IPS-20b (cell line): ENCODE measurements around the gene CDC42.

Source experiments
- H3K27ac ChIP-seq: one replicate; pipeline ENCODE4 v1.5.1; 2013; ENCODE audit warnings: low read length
- H3K27me3 ChIP-seq: 2 replicates; pipeline ENCODE4 v1.6.1; 2013; ENCODE audit warnings: mild to moderate bottlenecking, low read length, inconsistent platforms; ENCODE audit not compliant: insufficient read depth
- H3K36me3 ChIP-seq: 2 replicates; pipeline ENCODE4 v1.6.1; 2013; ENCODE audit warnings: low read depth, mild to moderate bottlenecking, inconsistent platforms, low read length, moderate library complexity; ENCODE audit not compliant: insufficient read depth
- H3K4me1 ChIP-seq: 2 replicates; pipeline ENCODE4 v1.6.1; 2013; ENCODE audit warnings: mild to moderate bottlenecking, control low read depth, inconsistent platforms, low read length, moderate library complexity; ENCODE audit not compliant: insufficient read depth
- H3K4me3 ChIP-seq: 2 replicates; pipeline ENCODE4 v1.5.1; 2013; ENCODE audit warnings: mild to moderate bottlenecking, low read length, inconsistent platforms
- H3K9ac ChIP-seq: 2 replicates; pipeline ENCODE4 v1.6.1; 2013; ENCODE audit warnings: low read depth, mild to moderate bottlenecking, inconsistent platforms, low read length, moderate library complexity
- H3K9me3 ChIP-seq: 2 replicates; pipeline ENCODE4 v1.6.1; 2013; ENCODE audit warnings: mild to moderate bottlenecking, low read depth, low read length, inconsistent platforms; ENCODE audit not compliant: insufficient read depth

The CDC42 gene

DNA sequence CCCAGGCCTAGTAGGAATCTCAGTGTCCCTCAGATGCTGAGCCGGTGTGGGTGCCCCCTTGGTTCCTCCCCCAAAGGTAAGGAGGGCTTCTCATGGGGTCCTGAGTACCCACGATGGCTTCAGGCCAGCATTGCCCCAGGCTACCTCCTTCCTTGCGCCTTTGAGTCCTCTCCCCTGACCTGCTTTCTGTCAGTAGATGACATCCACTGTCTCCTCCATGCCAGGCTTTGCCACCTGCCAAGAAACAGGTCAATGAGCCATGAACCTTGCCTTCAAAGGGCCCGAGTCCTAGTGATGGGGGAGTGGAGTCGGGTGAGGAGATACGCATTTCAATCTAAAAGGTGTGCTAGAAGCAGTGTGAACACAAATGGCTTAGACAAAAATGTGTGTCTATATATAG, 74.7 kb downstream of the CDC42 start:
- Histone ChIP-seq H3K9ac (no peak overlapping the region), H3K27ac (no peak overlapping the region), H3K36me3 (no peaks in the 10 kb centered on the region), H3K9me3 (no peaks in the 10 kb centered on the region), H3K4me3 (no peak overlapping the region), H3K27me3 (no peaks in the 10 kb centered on the region), H3K4me1 (no peaks in the 10 kb centered on the region; the same call in 1 of the 2 replicates)

DNA sequence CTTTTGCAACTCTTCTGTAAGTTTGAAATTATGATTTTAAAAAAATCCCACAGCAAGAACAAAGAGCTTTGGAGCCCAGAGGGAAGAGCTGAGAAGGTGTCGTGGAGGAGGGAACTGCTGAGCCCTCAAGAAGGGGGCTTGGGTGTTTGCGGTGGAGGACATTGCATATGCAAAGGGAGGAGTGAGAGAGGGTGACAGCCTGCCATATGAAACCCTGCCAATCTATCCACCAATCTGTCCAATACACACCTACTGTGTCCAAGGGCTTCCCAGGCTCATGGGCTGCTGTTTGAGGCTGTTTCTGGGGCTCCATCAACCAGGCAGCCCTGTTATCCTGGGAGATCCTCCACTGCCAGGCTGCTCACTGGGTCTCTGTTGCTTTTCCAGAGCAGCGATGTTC, 75.2 kb downstream of the CDC42 start:
- H3K9me3 ChIP-seq, result no peaks in the 10 kb centered on the region
- H3K9ac ChIP-seq, result no peak overlapping the region
- no peaks in the 10 kb centered on the region for H3K36me3 ChIP-seq
- no peak overlapping the region for H3K27ac ChIP-seq
- no peaks in the 10 kb centered on the region for H3K4me1 ChIP-seq
- no peak overlapping the region for H3K4me3 ChIP-seq
- H3K27me3 ChIP-seq, result no peaks in the 10 kb centered on the region

DNA sequence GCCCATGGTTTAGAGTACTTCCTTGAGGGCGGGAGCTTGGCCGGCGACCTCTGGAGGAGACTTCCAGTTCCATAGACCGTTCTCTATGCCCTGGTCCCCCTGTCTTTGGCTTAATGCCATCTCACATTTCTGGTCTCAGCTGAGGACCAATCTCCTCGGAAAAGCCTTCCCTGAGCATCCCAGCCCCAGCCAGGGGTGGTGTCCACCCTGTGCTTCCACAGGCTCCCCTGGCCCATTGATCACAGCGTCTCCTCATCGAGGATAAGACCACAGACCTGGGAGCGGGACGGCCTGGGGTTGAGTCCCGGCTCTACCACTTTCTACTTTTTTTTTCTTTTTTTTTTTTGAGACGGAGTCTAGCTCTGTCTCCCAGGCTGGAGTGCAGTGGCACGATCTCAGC, 75.9 kb downstream of the CDC42 start:
- Histone ChIP-seq H3K36me3 (no peaks in the 10 kb centered on the region), H3K27me3 (no peaks in the 10 kb centered on the region), H3K4me1 (no peaks in the 10 kb centered on the region; the same call in 1 of the 2 replicates), H3K27ac (no peak overlapping the region), H3K9ac (no peak overlapping the region), H3K4me3 (no peak overlapping the region), H3K9me3 (no peaks in the 10 kb centered on the region)

DNA sequence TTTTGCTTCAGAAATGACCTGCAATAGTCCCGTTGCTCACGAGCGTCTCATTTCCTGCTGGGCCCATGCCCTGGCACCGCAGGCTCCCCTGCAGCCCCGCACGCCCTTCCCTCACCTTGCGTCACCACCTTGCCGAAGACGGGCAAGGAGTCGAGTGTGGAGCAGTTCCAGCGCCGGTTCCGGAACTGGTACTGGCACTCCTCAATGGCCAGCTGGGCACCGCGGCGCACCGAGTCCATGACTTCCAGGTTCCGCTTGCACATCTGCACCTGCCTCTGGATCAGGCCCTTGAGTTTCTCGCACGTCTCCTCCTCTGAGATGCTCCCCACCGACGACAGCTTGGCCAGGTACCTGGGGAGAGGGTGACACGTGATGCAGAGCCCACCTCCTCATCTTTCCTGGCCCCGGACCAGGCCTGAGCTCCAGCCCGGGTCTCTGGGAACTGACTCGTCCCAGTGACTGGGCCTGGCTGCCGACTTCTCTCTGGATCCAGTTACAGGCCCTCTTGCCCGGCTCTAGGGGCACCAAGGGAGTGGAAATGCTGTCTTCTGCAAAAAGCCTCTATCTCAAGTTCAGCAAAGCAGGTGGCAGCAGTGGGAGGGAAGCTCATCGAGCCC, 77.1 kb downstream of the CDC42 start:
- Histone ChIP-seq H3K9me3 (no peaks in the 10 kb centered on the region), H3K27ac (no peak overlapping the region), H3K4me3 (no peak overlapping the region), H3K36me3 (no peaks in the 10 kb centered on the region), H3K27me3 (no peaks in the 10 kb centered on the region), H3K4me1 (peaks cover 8% of the 10 kb centered on the region; the same call in 1 of the 2 replicates), H3K9ac (no peak overlapping the region)

DNA sequence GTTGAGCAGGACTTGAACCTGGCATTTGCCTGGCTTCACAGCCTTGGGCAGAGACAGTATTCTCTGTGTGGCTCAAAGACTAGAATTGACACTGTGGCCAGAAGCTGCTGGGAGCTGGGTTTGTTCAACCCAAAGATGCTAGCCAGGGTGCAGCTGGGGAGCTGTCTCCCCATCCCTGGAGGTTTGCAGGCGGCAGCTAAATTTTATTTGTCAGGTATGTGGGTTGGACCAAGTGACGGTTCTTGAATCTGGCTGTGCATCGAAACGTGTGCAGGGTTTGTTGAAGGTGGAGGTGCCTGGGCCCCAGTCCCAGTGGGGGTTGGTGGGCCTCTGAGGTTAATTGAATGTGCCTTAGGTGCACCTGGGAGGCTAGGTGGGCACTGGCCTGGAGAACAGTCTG, 78.6 kb downstream of the CDC42 start:
- no peaks in the 10 kb centered on the region for H3K27me3 ChIP-seq

DNA sequence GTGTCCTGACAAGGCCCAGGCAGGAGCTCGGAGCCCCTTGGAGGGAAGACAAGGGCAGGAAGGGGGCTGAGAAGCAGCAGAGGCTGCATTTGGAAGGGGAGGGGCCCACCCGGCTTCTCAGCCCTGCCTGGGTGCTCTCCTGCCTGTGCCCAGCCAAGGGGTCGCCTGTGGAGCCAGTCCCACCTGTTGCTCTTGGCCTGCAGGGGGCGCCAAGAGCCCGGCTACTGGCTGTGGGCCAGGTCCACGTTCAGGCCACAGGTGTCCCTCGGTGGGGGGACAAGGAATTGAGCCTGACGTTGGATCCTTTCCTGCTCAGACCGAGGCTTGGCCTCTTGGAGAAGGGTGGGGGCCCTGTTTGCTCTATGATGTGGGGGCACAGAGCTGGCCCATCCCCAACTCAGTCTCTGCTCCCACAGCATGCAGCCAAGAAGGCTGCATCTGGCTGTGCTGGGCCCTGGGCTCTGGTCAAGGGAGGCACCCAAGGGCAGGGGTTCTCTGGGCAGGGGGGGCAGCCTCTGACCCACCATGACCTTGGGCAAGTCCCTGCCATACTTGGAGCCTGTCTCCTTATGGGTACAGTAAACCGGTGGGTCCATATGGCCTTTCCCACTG, 79.5 kb downstream of the CDC42 start:
- Histone ChIP-seq H3K9me3 (no peaks in the 10 kb centered on the region), H3K4me1 (peaks cover 10% of the 10 kb centered on the region; the same call in 1 of the 2 replicates), H3K9ac (no peak overlapping the region), H3K27ac (no peak overlapping the region), H3K36me3 (no peaks in the 10 kb centered on the region), H3K27me3 (no peaks in the 10 kb centered on the region), H3K4me3 (no peak overlapping the region)

More for the DNA sequence above, 78.6 kb downstream of the CDC42 start:
- Histone ChIP-seq H3K4me1 (peaks cover 8% of the 10 kb centered on the region; the same call in 1 of the 2 replicates), H3K4me3 (no peak overlapping the region), H3K9ac (no peak overlapping the region), H3K36me3 (no peaks in the 10 kb centered on the region), H3K27ac (no peak overlapping the region), H3K9me3 (no peaks in the 10 kb centered on the region)

DNA sequence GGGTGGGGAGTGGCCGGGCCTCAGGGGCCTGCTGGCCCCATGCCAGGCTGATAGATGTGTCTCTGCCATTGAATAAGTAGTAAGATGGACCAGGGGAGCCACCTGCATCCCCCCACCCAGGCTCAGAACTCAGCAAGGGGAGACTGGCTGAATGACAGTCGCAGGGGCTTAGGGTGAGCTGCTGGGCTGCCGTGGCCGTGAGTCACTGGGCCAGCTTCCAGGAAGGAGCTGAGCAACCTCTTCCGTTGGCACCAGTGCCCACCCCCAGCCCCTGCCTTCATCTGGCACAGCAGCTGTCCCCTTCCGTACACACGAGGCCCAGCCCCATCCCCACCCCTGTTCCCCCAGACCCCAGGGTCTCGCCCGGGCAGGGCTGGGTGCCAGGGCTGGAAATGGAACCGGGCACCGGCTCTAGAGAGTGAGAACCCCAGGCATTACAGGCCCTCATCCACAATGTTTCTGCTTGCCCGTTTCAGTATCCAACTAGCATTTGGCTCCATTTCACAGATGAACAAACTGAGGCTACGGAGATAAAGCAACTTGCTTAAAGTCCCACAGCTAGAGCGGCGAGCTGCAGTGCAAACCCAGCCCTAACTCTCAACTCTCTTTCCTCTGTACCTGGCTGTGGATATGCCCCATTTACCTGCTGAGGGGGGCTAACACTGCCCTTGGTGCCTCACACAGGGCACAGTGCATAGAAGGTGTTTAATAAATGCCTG, 80.2 kb downstream of the CDC42 start:
- no peaks in the 10 kb centered on the region for H3K9me3 ChIP-seq
- H3K4me1 ChIP-seq, result peaks cover 15% of the 10 kb centered on the region
- H3K36me3 ChIP-seq, result no peaks in the 10 kb centered on the region
- H3K27ac ChIP-seq, result no peak overlapping the region
- no peak overlapping the region for H3K9ac ChIP-seq
- H3K27me3 ChIP-seq, result no peaks in the 10 kb centered on the region
- H3K4me3 ChIP-seq, result no peak overlapping the region

DNA sequence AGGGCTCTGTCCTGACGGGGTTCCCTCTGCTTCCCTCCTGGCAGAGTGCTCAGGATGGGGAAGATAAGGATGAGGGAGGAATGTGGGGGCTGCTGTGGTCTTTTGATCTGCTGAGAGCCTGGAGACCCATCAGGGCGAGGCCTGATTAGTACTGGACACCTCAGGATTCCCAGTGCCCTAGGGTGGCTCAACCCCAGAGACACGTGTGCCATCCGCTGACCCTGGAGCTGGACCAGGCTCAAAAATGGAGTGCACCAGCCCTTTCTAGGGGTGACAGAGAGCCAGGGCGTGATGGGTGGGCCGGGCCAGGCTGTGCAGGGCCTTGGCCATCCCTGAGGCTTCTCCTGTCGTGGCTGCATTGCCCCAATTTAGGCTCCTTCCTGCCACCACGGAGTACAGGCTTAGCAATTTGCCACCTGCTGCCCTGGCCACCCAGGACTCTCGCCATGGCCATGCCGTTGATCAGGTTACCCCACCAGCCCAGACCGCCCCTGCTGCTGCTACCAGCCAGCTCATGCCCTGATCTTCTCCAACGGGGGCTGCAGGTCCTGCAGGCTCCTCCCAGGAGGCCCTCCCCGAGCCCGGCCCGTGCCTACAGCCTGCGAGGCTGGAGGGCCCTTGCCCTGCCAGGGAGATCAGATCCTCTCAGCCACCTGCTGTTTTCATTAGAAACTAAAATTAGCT, 80.9 kb downstream of the CDC42 start:
- H3K4me1 ChIP-seq, result peaks cover 15% of the 10 kb centered on the region
- no peaks in the 10 kb centered on the region for H3K9me3 ChIP-seq
- H3K9ac ChIP-seq, result no peak overlapping the region
- H3K27me3 ChIP-seq, result 0 out of 2 replicates have a peak, but pooled peaks cover 6% of the 10 kb centered on the region
- no peak overlapping the region for H3K27ac ChIP-seq
- no peak overlapping the region; the same call in 1 of the 2 replicates for H3K4me3 ChIP-seq
- no peaks in the 10 kb centered on the region for H3K36me3 ChIP-seq

DNA sequence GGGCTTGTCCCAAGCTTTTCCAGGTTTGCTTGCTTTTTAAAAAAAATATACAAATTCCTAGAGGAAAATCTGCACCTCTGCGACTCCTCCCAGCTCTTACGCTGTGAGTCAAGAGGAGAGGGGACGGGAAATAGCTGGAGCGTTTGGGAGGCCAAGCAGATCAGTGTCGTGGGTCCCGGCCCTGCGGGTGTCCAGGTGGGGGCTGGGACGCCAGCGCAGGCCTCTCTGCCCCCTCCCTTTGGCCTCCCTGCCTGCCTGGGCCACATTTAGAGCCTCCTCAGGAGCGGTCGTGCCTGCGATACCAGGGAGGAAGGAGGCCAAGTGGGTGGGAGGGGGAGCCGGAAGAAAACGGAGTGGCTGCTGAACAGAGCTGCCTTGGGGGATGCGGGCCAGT, 81.4 kb downstream of the CDC42 start:
- no peak overlapping the region for H3K27ac ChIP-seq
- H3K4me1 ChIP-seq, result peaks cover 15% of the 10 kb centered on the region
- no peaks in the 10 kb centered on the region for H3K9me3 ChIP-seq
- no peak overlapping the region; the same call in 1 of the 2 replicates for H3K4me3 ChIP-seq
- H3K9ac ChIP-seq, result no peak overlapping the region
- 0 out of 2 replicates have a peak, but pooled peaks cover 8% of the 10 kb centered on the region for H3K27me3 ChIP-seq
- no peaks in the 10 kb centered on the region for H3K36me3 ChIP-seq

DNA sequence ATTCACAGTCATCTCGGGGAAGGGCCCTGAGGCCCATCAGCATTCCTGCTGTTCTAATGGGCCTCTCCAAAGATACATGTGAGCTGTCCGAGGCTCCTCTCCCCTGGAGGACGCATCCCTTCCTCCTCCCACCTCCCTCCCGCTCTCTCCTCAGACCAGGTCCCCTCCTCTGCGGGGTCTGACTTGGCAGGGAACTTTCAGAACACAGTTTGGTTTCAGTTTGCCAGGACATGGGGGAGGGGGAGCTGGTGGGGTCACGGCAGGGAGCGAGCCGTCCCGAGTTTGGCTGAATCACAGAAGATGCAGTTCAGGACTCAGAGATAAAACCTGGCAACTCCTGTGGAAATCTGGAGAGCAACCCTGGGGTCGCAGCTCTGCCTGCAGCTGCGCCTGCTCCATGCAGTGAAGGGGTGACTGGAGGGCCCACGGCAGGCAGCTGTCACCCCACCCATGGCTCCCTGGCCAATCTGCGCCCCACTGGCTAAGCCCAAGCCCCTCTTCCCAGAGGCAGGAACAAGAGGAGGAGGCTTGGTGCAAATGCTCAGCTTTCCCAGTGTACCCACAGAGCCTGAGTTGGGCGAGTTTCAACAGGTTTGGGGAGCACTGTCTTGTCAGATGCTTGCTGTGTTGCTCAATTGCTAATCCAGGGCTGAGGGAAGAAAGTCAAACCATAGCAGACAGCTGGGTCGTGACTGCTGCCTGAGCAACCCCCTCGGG, 84.7 kb downstream of the CDC42 start:
- Histone ChIP-seq H3K27me3 (peaks cover 40% of the 10 kb centered on the region), H3K4me1 (peaks cover 29% of the 10 kb centered on the region), H3K27ac (no peak overlapping the region), H3K9ac (no peak overlapping the region), H3K36me3 (no peaks in the 10 kb centered on the region), H3K9me3 (no peaks in the 10 kb centered on the region), H3K4me3 (peak overlapping the region; percentile 6; the same call in 1 of the 2 replicates)

DNA sequence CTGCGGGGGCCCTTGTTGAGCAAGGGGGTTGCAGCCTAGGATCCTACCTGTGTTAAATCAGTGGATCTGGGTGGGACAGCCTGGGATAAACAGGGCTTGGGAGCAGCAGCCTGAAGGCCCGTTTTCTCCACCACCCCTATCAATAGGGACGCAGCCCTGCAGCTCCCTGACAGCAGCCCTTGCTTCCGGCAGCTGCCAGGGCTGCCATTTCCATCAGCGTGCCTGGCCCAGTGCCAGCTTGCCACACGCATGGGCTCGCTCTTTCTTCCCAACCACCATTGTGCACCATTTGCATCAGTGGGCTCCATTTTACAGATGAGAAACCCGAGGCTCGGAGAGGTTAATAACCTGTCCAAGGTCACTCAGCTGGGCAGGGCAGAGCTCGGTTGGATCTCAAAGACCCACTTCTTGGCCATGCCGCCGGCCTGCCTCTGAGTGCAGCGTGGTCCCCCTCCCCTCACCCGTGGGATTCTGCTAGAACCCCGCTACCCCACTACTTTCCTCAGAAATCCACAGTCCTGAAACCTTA, 86.6 kb downstream of the CDC42 start:
- no peaks in the 10 kb centered on the region for H3K36me3 ChIP-seq
- no peak overlapping the region for H3K27ac ChIP-seq
- H3K27me3 ChIP-seq, result peaks cover 49% of the 10 kb centered on the region
- no peaks in the 10 kb centered on the region for H3K9me3 ChIP-seq
- no peak overlapping the region for H3K9ac ChIP-seq
- no peak overlapping the region for H3K4me3 ChIP-seq
- H3K4me1 ChIP-seq, result peaks cover 24% of the 10 kb centered on the region
